Islet precursor cell (in vitro differentiated cells): ENCODE data around the gene C1QTNF8.
A peak's percentile ranks its signal among the peaks of the same experiment; 100 is the strongest.

Source experiments
- DNase-seq: peaks from one replicate; pipeline ENCODE4 v3.0.0-alpha.2; 2018

The C1QTNF8 gene

DNA sequence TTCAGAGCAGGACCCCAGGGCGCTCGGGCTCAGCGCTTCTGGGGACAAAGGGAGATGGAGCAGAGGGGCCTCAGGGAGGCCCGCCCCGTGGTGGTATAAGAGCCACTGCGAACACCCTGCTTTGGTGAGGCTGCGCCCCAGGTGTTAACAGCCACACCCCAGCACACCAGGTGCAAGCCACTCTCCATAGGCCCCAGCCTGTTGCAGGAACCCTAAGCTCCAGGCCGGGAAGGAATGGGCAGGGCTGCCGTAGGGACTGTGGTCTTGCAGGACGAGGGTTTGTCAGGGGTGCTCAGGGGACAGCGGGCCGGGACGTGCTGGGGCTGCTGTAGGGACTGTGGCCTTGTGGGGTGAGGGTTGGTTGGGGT, 40.5 kb downstream of the C1QTNF8 start:
- no peak for DNase-seq

DNA sequence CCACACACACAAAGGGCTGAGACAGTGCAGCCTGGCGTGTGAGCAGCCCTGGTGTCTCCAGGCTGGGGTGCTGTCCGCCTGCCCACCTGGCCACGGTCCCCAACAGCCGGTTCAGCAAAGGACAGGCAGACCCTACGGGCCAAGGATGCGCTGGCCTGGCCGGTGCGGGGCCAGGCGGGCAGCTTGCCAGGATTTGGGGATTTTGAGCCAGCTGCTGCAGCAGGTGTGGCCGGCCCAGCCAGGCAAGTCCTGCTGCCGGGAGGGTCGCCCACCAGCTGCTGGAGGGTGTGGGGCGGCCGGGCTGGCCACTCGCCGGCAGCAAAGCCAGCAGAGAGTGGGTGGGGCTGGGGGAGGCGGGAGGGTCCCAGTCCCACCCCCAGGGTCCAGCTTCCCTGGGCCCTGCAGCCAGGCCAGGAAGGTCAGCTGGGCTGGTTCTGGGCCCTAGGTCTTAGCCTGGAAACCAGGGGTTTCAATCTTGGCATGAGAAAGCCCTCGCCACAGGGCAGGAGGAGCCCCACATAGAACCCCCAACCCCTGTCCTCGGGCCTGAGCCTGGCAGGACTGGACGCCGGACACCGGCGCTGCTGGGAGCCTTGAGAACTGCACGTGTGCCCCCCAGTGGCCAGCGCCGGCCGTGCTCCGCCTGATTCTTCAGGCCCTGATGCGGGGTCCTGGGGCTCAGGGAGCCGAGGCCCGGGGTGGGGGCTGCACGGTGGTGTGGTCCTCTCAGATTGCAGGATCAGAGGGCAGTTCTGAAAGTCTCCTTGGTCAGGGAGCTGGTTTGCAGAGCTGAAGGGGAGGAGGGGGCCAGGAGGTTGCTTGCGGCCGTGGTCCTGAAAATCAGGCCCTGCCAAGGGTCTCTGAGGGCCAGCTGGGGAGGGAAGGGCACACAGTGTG, 41.1 kb downstream of the C1QTNF8 start:
- peak; percentile 78 for DNase-seq

GRCh38 chr16:1053700-1054368, 42.2 kb downstream of the C1QTNF8 start:
- DNase-seq, result no peak

- DNase-seq, result no peak
These were observed 42.9 kb downstream of the C1QTNF8 start for GRCh38 chr16:1053121-1053521.

GRCh38 chr16:1052721-1053120, 43.3 kb downstream of the C1QTNF8 start:
- no peak for DNase-seq

- DNase-seq, result no peak
These were observed 44.6 kb downstream of the C1QTNF8 start for GRCh38 chr16:1051446-1051845.

DNA sequence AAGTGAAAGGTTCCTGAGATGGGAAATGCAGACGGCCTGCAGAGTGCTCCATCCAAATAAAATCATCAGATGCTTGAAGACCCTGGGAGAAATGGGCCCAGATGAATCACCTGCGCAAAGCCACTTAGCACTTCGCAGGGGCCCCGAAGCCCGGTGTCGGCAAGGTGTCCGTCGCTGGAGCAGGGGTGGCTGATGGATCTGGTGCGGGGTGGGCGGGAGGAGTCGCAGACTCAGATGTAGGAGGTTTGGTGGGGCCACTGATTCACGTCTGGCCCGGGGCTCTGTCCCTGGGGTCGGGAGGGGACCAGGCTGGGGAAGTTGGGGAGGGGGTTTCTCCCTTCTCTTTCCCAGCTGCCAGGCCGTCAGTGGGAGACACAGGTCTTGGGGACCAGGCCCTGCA, 45.1 kb downstream of the C1QTNF8 start:
- no peak for DNase-seq

DNA sequence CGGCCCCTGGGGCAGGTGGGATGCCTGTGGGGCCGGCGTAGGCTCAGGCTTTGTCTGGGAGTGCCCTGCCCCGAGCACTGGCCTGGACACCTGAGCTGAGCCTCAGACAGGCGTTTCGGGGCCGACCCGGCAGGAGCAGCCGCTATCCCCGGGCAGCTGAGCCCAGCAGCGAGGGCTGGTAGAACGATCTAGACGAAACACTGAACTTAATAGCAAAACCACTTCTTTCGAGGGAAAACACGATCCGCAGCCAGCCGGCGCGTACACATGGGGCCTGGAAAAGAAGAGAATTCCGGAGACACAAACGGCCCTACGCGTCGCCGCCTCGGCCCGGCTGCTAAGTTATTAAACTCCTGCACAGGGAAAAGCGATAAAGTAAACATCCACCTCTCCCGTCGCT, 45.5 kb downstream of the C1QTNF8 start:
- no peak for DNase-seq

- no peak for DNase-seq
These were observed 46.1 kb downstream of the C1QTNF8 start for GRCh38 chr16:1049976-1050247.

DNA sequence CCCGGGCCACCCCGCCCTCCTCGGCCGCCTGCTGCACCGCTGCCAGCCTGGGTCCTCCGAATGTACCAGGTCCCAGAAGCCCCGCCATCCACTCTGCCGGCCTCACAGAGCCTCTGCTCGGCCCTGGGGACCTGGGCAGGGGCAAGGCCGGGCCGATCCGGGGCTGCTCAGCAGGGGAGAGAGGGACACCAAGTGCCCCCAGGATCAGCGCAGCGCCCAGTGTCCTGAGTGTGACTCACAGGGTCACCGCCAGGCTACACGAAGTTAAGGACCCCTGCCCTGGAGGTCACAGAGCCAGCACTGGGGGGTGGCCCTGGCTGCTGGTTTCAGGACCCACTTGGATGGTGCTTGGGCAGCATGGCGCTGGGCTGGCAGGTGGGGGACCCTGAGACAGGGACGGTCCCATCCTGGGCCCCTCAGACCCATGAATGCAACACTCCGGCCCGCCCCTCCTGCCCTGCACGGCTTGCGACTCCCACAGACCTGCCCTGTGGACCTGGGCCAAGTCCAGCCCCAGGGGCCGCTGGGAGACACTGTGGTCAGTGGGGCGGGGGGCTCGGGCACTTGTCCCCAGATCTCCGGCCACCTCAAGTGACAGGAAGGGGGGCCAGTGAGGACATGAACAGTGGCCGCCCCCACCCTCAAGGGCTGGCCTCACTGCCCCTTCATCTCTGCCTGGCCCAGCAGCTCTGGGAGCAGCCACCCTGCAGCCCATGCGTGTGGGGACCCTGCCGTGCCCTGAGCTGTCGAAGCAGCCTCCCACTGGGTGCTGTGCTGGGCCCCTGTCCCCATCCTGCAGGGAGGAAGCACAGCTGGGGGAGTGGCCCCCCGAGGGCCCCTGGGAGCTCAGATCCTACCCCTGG, 46.7 kb downstream of the C1QTNF8 start:
- DNase-seq, result no peak

DNA sequence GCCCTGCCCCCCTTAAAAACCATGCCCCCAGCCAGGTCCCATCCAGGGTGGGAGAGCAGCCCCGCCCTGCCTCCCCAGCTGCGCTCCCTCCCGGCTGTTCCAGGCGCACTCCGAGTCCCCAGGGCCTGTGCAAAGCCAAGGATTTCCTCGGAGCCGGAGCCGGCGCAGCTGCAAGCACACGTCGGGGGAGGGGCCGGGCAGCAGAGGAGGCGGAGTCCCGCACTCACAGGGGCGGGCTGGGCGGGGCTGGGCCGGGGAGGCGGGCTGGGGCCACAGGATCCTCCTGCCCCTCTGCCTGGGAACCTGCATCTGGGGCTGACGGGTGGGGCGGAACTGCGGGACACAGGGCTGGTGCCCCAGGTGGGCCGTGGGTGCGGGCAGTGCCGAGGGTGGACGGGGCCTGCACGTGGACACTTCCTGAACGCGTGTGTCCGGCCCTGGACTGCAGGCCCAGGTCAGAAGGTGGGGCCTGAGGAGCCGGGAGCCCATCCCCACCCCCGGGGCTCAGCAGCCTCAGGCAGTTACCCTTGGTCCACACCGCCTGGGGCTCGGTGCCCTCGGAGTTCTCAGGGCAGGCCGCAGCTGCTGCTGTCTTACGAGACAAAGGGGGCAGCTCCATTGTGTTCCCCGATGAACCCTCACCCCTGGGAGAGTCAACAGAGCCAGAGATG, 47.5 kb downstream of the C1QTNF8 start:
- DNase-seq, result peak; percentile 87

GRCh38 chr16:1047801-1048200, 48.2 kb downstream of the C1QTNF8 start:
- no peak for DNase-seq

DNA sequence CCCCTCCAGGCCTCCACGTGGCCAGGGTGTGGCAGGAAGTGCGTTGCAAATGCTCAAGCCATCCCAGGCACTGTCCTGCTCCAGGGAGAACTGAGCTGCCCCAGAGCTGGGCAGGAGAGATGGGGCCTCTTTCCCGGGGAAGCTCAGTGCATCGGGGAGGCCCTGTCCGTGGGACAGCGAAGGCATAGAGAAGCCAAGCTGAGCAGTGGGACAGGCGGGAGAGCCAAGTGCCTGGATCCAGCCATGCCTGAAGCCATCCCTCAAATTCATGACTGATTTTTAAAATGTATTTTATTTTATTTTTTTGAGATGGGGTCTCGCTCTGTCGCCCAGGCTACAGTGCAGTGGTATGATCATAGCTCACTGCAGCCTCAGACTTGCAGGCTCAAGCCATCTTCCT, 48.9 kb downstream of the C1QTNF8 start:
- DNase-seq, result no peak

GRCh38 chr16:1045993-1046911, 49.8 kb downstream of the C1QTNF8 start:
- DNase-seq, result no peak

DNA sequence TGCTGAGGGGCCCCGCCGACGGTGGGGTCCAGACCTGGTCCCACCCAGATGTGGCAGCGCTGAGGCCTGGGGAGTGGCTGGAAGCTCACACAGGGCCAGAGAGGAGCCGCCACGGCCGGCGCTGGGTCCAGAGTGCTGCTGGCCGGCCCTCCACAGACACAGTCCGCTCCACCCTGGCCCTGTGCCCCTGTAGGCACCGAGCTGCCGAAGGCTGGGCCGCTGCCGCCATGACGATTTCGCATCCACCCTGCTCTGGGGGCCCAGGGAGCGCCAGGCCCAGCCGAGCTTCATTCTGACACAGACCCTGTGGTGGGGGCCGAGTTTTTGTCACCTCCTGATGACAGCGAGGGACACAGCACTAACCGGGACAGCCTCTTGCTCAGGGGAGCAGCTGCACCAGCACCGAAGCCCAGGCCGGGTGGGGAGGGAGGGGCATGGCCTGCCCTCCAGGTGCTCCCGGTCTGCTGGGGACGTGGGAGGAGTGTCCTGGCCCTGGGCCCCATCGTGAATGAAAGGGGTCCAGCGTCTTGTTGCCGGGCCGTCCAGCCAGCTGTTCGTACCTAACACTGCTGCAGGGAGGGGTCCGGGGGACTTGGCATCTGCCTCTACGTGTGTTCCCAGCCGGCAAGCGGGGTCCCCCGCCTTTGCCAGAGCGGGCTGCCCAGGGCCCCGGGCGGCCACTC, 50.6 kb downstream of the C1QTNF8 start:
- no peak for DNase-seq

- DNase-seq, result no peak
These were observed 51.4 kb downstream of the C1QTNF8 start for GRCh38 chr16:1044460-1045309.

GRCh38 chr16:1043881-1044451, 52.1 kb downstream of the C1QTNF8 start:
- DNase-seq, result no peak

- DNase-seq, result no peak
These were observed 53.2 kb downstream of the C1QTNF8 start for GRCh38 chr16:1042866-1043265.

DNA sequence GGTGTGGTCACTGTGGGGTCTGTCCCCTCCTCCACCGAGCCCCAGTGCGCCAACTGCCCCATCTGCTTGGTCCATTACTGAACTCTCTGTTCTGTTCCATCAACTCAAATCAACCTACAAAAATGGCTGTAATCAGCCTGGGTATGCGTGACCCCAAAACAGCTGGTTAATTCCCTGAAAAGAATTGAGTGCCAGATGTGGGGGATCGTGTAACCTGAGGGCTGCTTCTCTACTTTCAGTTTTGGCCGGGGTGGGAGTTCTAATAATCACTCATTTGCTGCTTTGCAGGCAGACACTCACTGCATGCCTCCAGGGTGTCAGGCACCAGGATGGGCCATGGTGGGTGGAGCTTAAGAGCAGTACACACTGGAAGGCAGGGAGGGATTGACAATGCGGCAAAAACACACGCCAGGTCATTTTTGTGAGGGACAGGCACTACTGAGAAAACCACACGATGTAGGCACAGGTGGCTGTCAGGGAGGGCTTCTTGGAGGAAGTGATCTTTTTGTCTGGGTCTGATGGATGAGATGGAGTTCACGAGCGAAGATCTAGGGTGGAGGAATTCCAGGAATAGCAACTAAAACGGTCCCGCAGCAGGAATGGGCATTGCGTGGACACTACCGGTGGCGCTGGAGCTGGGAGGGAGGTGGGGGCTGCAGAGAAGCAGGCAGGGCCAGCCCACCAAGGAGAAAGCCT, 53.8 kb downstream of the C1QTNF8 start:
- DNase-seq, result no peak
